ENCODE measurements around the gene TRUB2. TPM values are rescaled to one million over a fixed set of nuclear protein-coding genes. Genes with fewer than 3 reads are reported as not detected.
A peak's percentile ranks its signal among the peaks of the same experiment; 100 is the strongest.

The TRUB2 gene
- total and polyA plus RNA-seq, 2 of the 13 experiments (the other 11 are each of a cell fraction or from before 2014, with no cell fraction given) = 22.3 to 41.2 TPM

GRCh38 chr9:128293091-128293490 lies 29.2 kb downstream of the TRUB2 start (continued):
- TF ChIP-seq, protein P1, sequence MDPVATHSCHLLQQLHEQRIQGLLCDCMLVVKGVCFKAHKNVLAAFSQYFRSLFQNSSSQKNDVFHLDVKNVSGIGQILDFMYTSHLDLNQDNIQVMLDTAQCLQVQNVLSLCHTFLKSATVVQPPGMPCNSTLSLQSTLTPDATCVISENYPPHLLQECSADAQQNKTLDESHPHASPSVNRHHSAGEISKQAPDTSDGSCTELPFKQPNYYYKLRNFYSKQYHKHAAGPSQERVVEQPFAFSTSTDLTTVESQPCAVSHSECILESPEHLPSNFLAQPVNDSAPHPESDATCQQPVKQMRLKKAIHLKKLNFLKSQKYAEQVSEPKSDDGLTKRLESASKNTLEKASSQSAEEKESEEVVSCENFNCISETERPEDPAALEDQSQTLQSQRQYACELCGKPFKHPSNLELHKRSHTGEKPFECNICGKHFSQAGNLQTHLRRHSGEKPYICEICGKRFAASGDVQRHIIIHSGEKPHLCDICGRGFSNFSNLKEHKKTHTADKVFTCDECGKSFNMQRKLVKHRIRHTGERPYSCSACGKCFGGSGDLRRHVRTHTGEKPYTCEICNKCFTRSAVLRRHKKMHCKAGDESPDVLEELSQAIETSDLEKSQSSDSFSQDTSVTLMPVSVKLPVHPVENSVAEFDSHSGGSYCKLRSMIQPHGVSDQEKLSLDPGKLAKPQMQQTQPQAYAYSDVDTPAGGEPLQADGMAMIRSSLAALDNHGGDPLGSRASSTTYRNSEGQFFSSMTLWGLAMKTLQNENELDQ (CRISPR knock-in tag; IDR thresholded peaks at IDR 0.05; ENCODE audit: borderline replicate concordance) = no peak
- TF ChIP-seq KDM6A (CRISPR knock-in tag; IDR thresholded peaks at IDR 0.05; ENCODE audit: low read depth) = no peak
- no peak for TF ChIP-seq HOXA3 (CRISPR knock-in tag; IDR thresholded peaks at IDR 0.05)
- TF ChIP-seq MAFK (conservative IDR thresholded peaks at IDR 0.05 in 1 of 2, IDR thresholded peaks at IDR 0.05 in 1 of 2; ENCODE audit: low read length in 2 of 2) = no peak

GRCh38 chr9:128292009-128292408 lies 30.2 kb downstream of the TRUB2 start:
- Histone ChIP-seq H4K20me1 (ENCODE audit: insufficient read depth, low read length) (no peaks in the 10 kb centered on the region), H3K4me3 (replicated peaks in 1 of 3; ENCODE audit: insufficient read depth in 1 of 3, low read depth in 2 of 3, low read length in 3 of 3) (no peak overlapping the region), H3K27ac (ENCODE audit: extremely low read length, insufficient read depth, low read length) (no peak overlapping the region), H3K4me2 (ENCODE audit: low read depth, low read length) (no peak overlapping the region), H3K36me3 (replicated peaks in 1 of 2; ENCODE audit: control insufficient read depth in 1 of 2, insufficient read depth in 2 of 2, low read length in 2 of 2) (0 out of 5 replicates have a peak, but pooled peaks cover 0 to 5% of the 10 kb centered on the region in 2 experiments), H3K4me1 (ENCODE audit: insufficient read depth, low read length) (peaks cover 21% of the 10 kb centered on the region), H3K9ac (ENCODE audit: insufficient read depth, low read depth, low read length) (no peak overlapping the region), H3K79me2 (ENCODE audit: insufficient read depth, low read length) (no peaks in the 10 kb centered on the region), H3K27me3 (ENCODE audit: control insufficient read depth in 1 of 2, insufficient read depth in 2 of 2, low read length in 2 of 2) (no peaks in the 10 kb centered on the region; a peak in 2 of 5 replicates), H2AFZ (ENCODE audit: low read length) (no peak overlapping the region), H3K9me3 (ENCODE audit: low read length) (no peaks in the 10 kb centered on the region)
- FAIRE-seq (no peak), ATAC-seq (no peak), DNase-seq (ENCODE audit: low spot score) (no peak)
- 100% methylated on average over 3 of the region's 3 CpGs for WGBS (ENCODE audit: low lambda C conversion rate)
- POLR2A ChIA-PET = interaction anchor here (0.6 to 2.3 kb wide), 2 partner anchors 16 to 58 kb away, joined by 3 to 5 read pairs; partner anchors contain the start of genes GOLGA2 and SWI5
- in situ Hi-C loops (cut with HindIII; ENCODE audit: extremely low pct_ligation_motif_present, low pct_unique_long_range_greater_than_20kb) = no loop called here
- TF ChIP-seq ZNF225 (CRISPR knock-in tag; IDR thresholded peaks at IDR 0.05) (no peak), MAFK (conservative IDR thresholded peaks at IDR 0.05 in 1 of 2, IDR thresholded peaks at IDR 0.05 in 1 of 2; ENCODE audit: low read length in 2 of 2) (peak; percentile 77 to 89), SNRNP70 (IDR thresholded peaks at IDR 0.05; ENCODE audit: low read depth, low read length) (no peak), ZNF709 (CRISPR knock-in tag; IDR thresholded peaks at IDR 0.05) (no peak), MAFF (IDR thresholded peaks at IDR 0.05; ENCODE audit: low read depth, low read length) (peak; percentile 75)
- no TSS peak for BruUV-seq (replicated peaks)
- intact Hi-C loops (cut with micrococcal nuclease; ENCODE audit: unreplicated experiment) = no loop called here
- CTCF ChIA-PET (ENCODE audit: low intra/inter-chr PET ratio, low total read pairs) = no interaction called here
